Measurements from ENCODE around the gene DAB1. TPM values are rescaled to one million over a fixed set of nuclear protein-coding genes. Genes with fewer than 3 reads are reported as not detected.

DAB1 gene
- total RNA-seq, 1 donor = not detected

DNA sequence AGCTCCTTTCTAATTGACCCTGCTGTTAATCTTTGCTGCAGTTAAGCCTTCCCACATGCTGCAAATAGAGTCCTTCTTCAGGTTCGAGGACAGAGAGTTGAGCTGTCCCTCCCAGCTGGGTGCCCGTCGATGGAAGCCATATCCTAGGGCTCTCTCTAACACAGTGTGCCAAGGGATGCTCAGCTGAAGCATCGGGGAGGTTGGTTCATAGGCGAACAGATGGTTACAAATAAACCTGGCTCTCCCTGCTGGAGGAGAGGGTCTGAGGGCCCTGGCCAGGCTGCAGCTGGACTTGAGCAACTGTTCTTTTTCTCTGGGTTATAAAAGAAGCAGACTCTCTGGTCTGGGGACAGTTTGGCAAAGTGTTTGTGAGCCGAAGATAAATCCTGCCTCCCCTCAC lies 337.7 kb downstream of the DAB1 start:
- H3K4me1 ChIP-seq (ENCODE audit: insufficient read depth, low read length) = no peaks in the 10 kb centered on the region
- DNase-seq (ENCODE audit: insufficient read length, low spot score, missing footprints) = no peak
- no peaks in the 10 kb centered on the region for H3K36me3 ChIP-seq (ENCODE audit: insufficient read depth, low read length)
- no peak overlapping the region for H3K4me3 ChIP-seq (ENCODE audit: insufficient read depth, low read length)
- H3K27ac ChIP-seq (ENCODE audit: low read depth, low read length) = no peak overlapping the region
- no peaks in the 10 kb centered on the region for H3K27me3 ChIP-seq (ENCODE audit: insufficient read depth, low read length)
- H3K9me3 ChIP-seq (ENCODE audit: low read depth, low read length) = no peaks in the 10 kb centered on the region
- H3K4me2 ChIP-seq (ENCODE audit: insufficient read depth, low read length) = no peak overlapping the region
- no peak overlapping the region for H2AFZ ChIP-seq (ENCODE audit: low read length)
- TF ChIP-seq, protein P1, sequence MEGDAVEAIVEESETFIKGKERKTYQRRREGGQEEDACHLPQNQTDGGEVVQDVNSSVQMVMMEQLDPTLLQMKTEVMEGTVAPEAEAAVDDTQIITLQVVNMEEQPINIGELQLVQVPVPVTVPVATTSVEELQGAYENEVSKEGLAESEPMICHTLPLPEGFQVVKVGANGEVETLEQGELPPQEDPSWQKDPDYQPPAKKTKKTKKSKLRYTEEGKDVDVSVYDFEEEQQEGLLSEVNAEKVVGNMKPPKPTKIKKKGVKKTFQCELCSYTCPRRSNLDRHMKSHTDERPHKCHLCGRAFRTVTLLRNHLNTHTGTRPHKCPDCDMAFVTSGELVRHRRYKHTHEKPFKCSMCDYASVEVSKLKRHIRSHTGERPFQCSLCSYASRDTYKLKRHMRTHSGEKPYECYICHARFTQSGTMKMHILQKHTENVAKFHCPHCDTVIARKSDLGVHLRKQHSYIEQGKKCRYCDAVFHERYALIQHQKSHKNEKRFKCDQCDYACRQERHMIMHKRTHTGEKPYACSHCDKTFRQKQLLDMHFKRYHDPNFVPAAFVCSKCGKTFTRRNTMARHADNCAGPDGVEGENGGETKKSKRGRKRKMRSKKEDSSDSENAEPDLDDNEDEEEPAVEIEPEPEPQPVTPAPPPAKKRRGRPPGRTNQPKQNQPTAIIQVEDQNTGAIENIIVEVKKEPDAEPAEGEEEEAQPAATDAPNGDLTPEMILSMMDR (IDR thresholded peaks at IDR 0.05; ENCODE audit: extremely low read depth, low read depth, low read length) = no peak
- H3K79me2 ChIP-seq (ENCODE audit: insufficient read depth, low read length) = no peaks in the 10 kb centered on the region
- no peaks in the 10 kb centered on the region for H4K20me1 ChIP-seq (ENCODE audit: insufficient read depth, low read length)

DNA sequence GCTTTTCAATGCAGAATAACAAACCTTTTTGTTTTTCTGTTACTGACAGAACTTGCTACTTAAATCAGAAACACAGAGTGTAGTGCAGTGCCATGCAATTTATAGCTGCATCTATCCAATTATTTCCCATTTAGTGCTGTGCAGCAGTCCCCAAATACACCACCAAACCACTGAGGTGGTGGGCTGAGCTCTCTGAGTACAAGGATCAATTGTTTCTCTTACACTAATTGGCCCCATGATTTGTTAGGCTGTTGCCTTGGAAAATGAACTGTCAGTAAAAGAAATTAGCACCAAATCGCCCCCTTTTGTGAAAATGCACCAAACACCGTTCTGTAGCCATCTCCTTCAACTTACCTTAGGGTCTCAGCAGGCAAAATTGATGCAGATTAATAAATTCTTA lies 339.2 kb downstream of the DAB1 start:
- no peak overlapping the region for H3K4me2 ChIP-seq (ENCODE audit: insufficient read depth, low read length)
- TF ChIP-seq, protein P1 (IDR thresholded peaks at IDR 0.05; ENCODE audit: extremely low read depth, low read depth, low read length) = no peak
- H3K79me2 ChIP-seq (ENCODE audit: insufficient read depth, low read length) = no peaks in the 10 kb centered on the region
- H3K9me3 ChIP-seq (ENCODE audit: low read depth, low read length) = no peaks in the 10 kb centered on the region
- H3K36me3 ChIP-seq (ENCODE audit: insufficient read depth, low read length) = no peaks in the 10 kb centered on the region
- H2AFZ ChIP-seq (ENCODE audit: low read length) = no peak overlapping the region
- no peak for DNase-seq (ENCODE audit: insufficient read length, low spot score, missing footprints)
- H3K27ac ChIP-seq (ENCODE audit: low read depth, low read length) = no peak overlapping the region
- H3K27me3 ChIP-seq (ENCODE audit: insufficient read depth, low read length) = no peaks in the 10 kb centered on the region
- no peak overlapping the region for H3K4me3 ChIP-seq (ENCODE audit: insufficient read depth, low read length)
- H4K20me1 ChIP-seq (ENCODE audit: insufficient read depth, low read length) = no peaks in the 10 kb centered on the region
- no peaks in the 10 kb centered on the region for H3K4me1 ChIP-seq (ENCODE audit: insufficient read depth, low read length)

DNA sequence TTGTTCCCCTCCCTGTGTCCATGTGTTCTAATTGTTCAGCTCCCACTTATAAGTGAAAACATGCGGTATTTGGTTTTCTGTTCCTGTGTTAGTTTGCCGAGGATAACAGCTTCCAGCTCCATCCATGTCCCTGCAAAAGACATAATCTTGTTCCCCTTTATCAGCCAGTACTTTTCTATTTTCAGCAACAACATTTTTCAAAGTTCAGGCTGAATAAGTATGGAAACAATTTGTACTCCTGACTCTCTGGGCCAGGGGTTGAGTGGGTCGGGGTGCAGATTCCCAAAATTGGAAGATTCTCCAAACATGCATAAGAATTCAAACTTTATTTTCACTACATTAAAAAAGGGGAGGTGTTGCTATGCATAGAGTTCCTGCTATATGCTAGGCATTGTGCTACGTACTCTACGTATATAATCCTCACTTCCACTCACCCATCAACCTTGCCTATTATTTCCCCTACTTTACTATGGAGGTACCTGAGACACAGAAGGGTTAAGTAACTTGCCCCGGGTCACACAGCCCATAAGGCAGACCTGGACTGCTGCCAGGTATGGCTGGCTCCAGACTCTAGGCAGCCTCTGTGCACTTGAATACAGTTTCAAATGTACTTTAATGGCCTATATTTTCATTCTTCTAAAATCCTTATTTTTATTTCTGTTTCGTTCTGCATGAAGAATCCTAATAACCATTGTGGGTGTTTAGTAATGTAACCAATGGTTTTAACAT lies 341.0 kb downstream of the DAB1 start:
- Histone ChIP-seq H3K27ac (ENCODE audit: low read depth, low read length) (no peak overlapping the region), H3K4me3 (ENCODE audit: insufficient read depth, low read length) (no peak overlapping the region), H2AFZ (ENCODE audit: low read length) (no peak overlapping the region), H3K36me3 (ENCODE audit: insufficient read depth, low read length) (no peaks in the 10 kb centered on the region), H3K4me1 (ENCODE audit: insufficient read depth, low read length) (no peaks in the 10 kb centered on the region), H3K9me3 (ENCODE audit: low read depth, low read length) (no peaks in the 10 kb centered on the region), H3K27me3 (ENCODE audit: insufficient read depth, low read length) (no peaks in the 10 kb centered on the region), H3K4me2 (ENCODE audit: insufficient read depth, low read length) (no peak overlapping the region), H3K79me2 (ENCODE audit: insufficient read depth, low read length) (no peaks in the 10 kb centered on the region), H4K20me1 (ENCODE audit: insufficient read depth, low read length) (no peaks in the 10 kb centered on the region)
- TF ChIP-seq, protein P1 (IDR thresholded peaks at IDR 0.05; ENCODE audit: extremely low read depth, low read depth, low read length) = no peak
- no peak for DNase-seq (ENCODE audit: insufficient read length, low spot score, missing footprints)

DNA sequence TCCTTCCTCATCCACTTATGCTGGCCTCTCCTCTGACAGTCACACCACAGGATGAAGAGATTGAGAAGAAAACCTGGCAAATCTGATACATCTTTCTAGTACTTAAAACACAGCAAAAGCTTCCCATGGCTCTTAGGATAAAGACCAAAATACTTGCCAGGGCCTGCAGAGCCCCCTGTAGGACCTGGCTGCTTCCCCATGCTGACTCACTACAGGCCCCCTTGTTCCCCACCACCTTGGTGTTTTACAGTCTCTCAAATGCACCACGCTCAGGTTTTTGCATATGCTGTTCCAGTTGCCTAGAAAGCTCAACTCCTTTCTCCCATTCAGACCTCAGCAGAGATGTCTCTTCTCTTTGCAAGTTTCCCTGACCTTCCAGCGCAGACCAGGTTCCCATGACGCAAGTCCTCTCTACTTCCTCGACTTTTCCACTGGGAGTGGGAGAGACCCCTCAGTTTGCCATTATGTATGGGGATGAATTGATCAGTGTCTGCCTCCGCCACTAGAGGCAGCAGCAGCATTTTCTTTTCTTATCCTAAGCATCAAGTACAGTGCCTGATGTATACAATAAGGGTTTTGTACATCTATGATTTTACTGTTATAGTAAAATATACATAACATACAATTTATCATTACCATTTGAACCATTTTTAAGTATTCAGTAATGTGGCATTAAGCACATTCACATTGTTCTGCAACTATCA lies 344.3 kb downstream of the DAB1 start:
- Histone ChIP-seq H3K27ac (ENCODE audit: low read depth, low read length) (no peak overlapping the region), H3K4me1 (ENCODE audit: insufficient read depth, low read length) (no peaks in the 10 kb centered on the region), H3K9me3 (ENCODE audit: low read depth, low read length) (no peaks in the 10 kb centered on the region), H3K4me3 (ENCODE audit: insufficient read depth, low read length) (no peak overlapping the region), H3K36me3 (ENCODE audit: insufficient read depth, low read length) (no peaks in the 10 kb centered on the region), H3K27me3 (ENCODE audit: insufficient read depth, low read length) (no peaks in the 10 kb centered on the region), H3K79me2 (ENCODE audit: insufficient read depth, low read length) (no peaks in the 10 kb centered on the region), H4K20me1 (ENCODE audit: insufficient read depth, low read length) (no peaks in the 10 kb centered on the region), H2AFZ (ENCODE audit: low read length) (no peak overlapping the region), H3K4me2 (ENCODE audit: insufficient read depth, low read length) (no peak overlapping the region)
- TF ChIP-seq, protein P1 (IDR thresholded peaks at IDR 0.05; ENCODE audit: extremely low read depth, low read depth, low read length) = no peak
- no peak for DNase-seq (ENCODE audit: insufficient read length, low spot score, missing footprints)

Data from osteoblast (primary cell).